K562 (cell line): ENCODE results near the gene KCTD11. TPM values are rescaled to one million over a fixed set of nuclear protein-coding genes. Genes with fewer than 3 reads are reported as not detected.

Experiments
- ATAC-seq: fragments of 200-7000 bp; cut with Tn5 transposase; 3 replicates; pipeline ENCODE4 v1.9.1; 2020; ENCODE audit warnings: moderate library complexity
- BruUV-seq: library from RNA; stranded (reverse); fragments of 400-500 nt; replicated peaks from 2 replicates; lab custom pipeline; 2021; lab: Mats Ljungman, UMichigan
- CTCF ChIA-PET: fragments of 300-600 bp; formaldehyde crosslinking; extraction: SDS; loops from one replicate; lab custom pipeline; 2021; ENCODE audit warnings: low intra/inter-chr PET ratio; lab: Yijun Ruan, JAX
- POLR2A ChIA-PET: fragments of 300-600, 350-650 bp; sonication (Branson Sonifier 250); formaldehyde crosslinking; extraction: SDS; loops from one replicate; lab custom pipeline; 2021; ENCODE audit warnings: antibody characterized with exemption, inconsistent platforms; lab: Yijun Ruan, JAX
- DNase-seq, 4 experiments: peaks; one replicate each; pipeline versions ENCODE4 v3.0.0 to v3.0.0-alpha.2; 2011 to 2018; ENCODE audit warnings: low spot score in 3 of 4, mixed read lengths in 3 of 4; ENCODE audit errors: extremely low read depth in 1 of 4
- FAIRE-seq: peaks from 2 replicates; lab custom pipeline; 2011; peaks lifted over from hg19 to GRCh38; lab: Jason Lieb, UNC
- H2AFZ ChIP-seq: 2 replicates; pipeline ENCODE4 v1.6.0; 2011; ENCODE audit warnings: low read depth, low read length, control low read depth, inconsistent platforms
- H3K27ac ChIP-seq: fragments of 200-600 bp; 3 replicates; pipeline ENCODE4 v1.8.0; 2011; ENCODE audit warnings: low read depth, mild to moderate bottlenecking, control low read depth, inconsistent platforms, low read length, moderate library complexity, mixed read lengths; ENCODE audit errors: extremely low read depth
- H3K27me3 ChIP-seq, 2 experiments: fragments of 300-600 bp in 1 of 2; 2 replicates in 1 of 2; 3 replicates in 1 of 2; pipeline versions ENCODE4 v1.6.0 to v1.8.0; 2011; ENCODE audit warnings: inconsistent platforms in 2 of 2, low read length in 2 of 2, mild to moderate bottlenecking in 1 of 2, mixed read lengths in 1 of 2, moderate library complexity in 1 of 2; ENCODE audit not compliant: control insufficient read depth in 2 of 2, insufficient read depth in 2 of 2
- H3K36me3 ChIP-seq: fragments of 300-600 bp; 3 replicates; pipeline ENCODE4 v1.8.0; 2011; ENCODE audit warnings: mild to moderate bottlenecking, low read length, inconsistent platforms; ENCODE audit not compliant: control insufficient read depth, insufficient read depth
- H3K4me1 ChIP-seq, 2 experiments: fragments of 200-600 bp in 1 of 2; replicated peaks in 1 of 2; 2 replicates in 1 of 2; 3 replicates in 1 of 2; pipeline versions ENCODE4 v1.5.1 to v1.8.0; 2011; ENCODE audit warnings: inconsistent platforms in 2 of 2, low read length in 2 of 2, mild to moderate bottlenecking in 1 of 2, mixed read lengths in 1 of 2, moderate library complexity in 1 of 2; ENCODE audit not compliant: control insufficient read depth in 2 of 2, insufficient read depth in 2 of 2
- H3K4me2 ChIP-seq: 2 replicates; pipeline ENCODE4 v1.6.1; 2011; ENCODE audit warnings: low read length, control low read depth, inconsistent platforms, mixed read lengths; ENCODE audit not compliant: insufficient read depth
- H3K4me3 ChIP-seq: fragments of 200-600 bp; sonication (generic), shearing (Covaris generic); 2 replicates; pipeline ENCODE4 v1.5.1; 2016; ENCODE audit warnings: control low read depth, inconsistent platforms
- H3K79me2 ChIP-seq: fragments of 200-600 bp; 3 replicates; pipeline ENCODE4 v1.8.0; 2011; ENCODE audit warnings: low read length, inconsistent platforms; ENCODE audit not compliant: control insufficient read depth, insufficient read depth
- H3K9ac ChIP-seq, 2 experiments: 2 replicates each; pipeline versions ENCODE4 v1.6.0 to v1.6.1; 2011; ENCODE audit warnings: low read depth in 2 of 2, low read length in 2 of 2, control low read depth in 1 of 2, inconsistent platforms in 1 of 2, mild to moderate bottlenecking in 1 of 2, mixed read lengths in 1 of 2; ENCODE audit not compliant: insufficient read depth in 1 of 2
- H3K9me1 ChIP-seq: one replicate; pipeline ENCODE4 v1.6.0; 2011; ENCODE audit warnings: inconsistent platforms, mild to moderate bottlenecking, low read length, moderate library complexity; ENCODE audit not compliant: control insufficient read depth, insufficient read depth
- H3K9me3 ChIP-seq: replicated peaks from 2 replicates; pipeline ENCODE4 v1.5.1; 2011; ENCODE audit warnings: low read depth, low read length, inconsistent platforms; ENCODE audit not compliant: control insufficient read depth, insufficient read depth
- H4K20me1 ChIP-seq: replicated peaks from 2 replicates; pipeline ENCODE4 v1.6.1; 2011; ENCODE audit warnings: low read length, inconsistent platforms, mixed read lengths; ENCODE audit not compliant: control insufficient read depth, insufficient read depth
- CEBPB ChIP-seq: fragments of 450-650 bp; IDR thresholded peaks from 2 replicates; pipeline ENCODE4 v1.6.1; 2016; ENCODE audit warnings: missing genetic modification characterization, missing compliant biosample characterization
- CXXC5 ChIP-seq: fragments of 250-450 bp; sonication (Bioruptor Pico); IDR thresholded peaks from 2 replicates; pipeline ENCODE4 v1.8.0; 2022; ENCODE audit warnings: inconsistent platforms, mild to moderate bottlenecking, moderate library complexity
- ELF2 ChIP-seq: fragments of 250-450 bp; sonication (Bioruptor Pico); IDR thresholded peaks from 2 replicates; pipeline ENCODE4 v1.5.0; 2021; ENCODE audit warnings: mild to moderate bottlenecking
- GATA2 ChIP-seq: sonication (generic); formaldehyde crosslinking; IDR thresholded peaks from 2 replicates; pipeline ENCODE4 v1.4.0; 2020; ENCODE audit warnings: mild to moderate bottlenecking, missing genetic modification reagents
- GATAD2B ChIP-seq: fragments of 450-650 bp; IDR thresholded peaks from 2 replicates; pipeline ENCODE4 v1.6.1; 2017; ENCODE audit warnings: mild to moderate bottlenecking, borderline replicate concordance
- NR2C1 ChIP-seq, 2 experiments: fragments of 450-650 bp; IDR thresholded peaks; 2 replicates each; pipeline ENCODE4 v1.6.1; 2017; ENCODE audit warnings: mild to moderate bottlenecking in 2 of 2, antibody characterized with exemption in 1 of 2, inconsistent platforms in 1 of 2, missing compliant biosample characterization in 1 of 2, missing genetic modification characterization in 1 of 2
- NR3C1 ChIP-seq: sonication (generic); formaldehyde crosslinking; IDR thresholded peaks from 2 replicates; pipeline ENCODE4 v1.8.1; 2022; ENCODE audit warnings: missing genetic modification reagents
- SOX6 ChIP-seq: fragments of 450-650 bp; IDR thresholded peaks from 2 replicates; pipeline ENCODE4 v1.6.1; 2014; ENCODE audit warnings: mild to moderate bottlenecking
- SRF ChIP-seq, 2 experiments: fragments of 250-450, 450-650 bp in 1 of 2; sonication (Bioruptor Pico) in 1 of 2; sonication (generic) in 1 of 2; formaldehyde crosslinking; IDR thresholded peaks; 2 replicates each; pipeline versions ENCODE4 v1.5.0 to v1.5.1; 2020 to 2022; ENCODE audit warnings: mild to moderate bottlenecking in 1 of 2, missing genetic modification reagents in 1 of 2
- TEAD1 ChIP-seq, 2 experiments: fragments of 450-650 bp in 1 of 2; sonication (generic) in 1 of 2; formaldehyde crosslinking; IDR thresholded peaks; 2 replicates each; pipeline versions ENCODE4 v1.4.0 to v1.8.0; 2020 to 2022; ENCODE audit warnings: mild to moderate bottlenecking in 2 of 2, missing genetic modification reagents in 1 of 2
- XRCC3 ChIP-seq: fragments of 450-650 bp; IDR thresholded peaks from 2 replicates; pipeline ENCODE4 v1.6.1; 2017; ENCODE audit warnings: mild to moderate bottlenecking, moderate library complexity
- ZNF274 ChIP-seq: IDR thresholded peaks from 2 replicates; pipeline ENCODE4 v1.6.1; 2011; ENCODE audit warnings: low read depth, mild to moderate bottlenecking, low read length, moderate library complexity, borderline replicate concordance
- ZNF316 ChIP-seq: fragments of 450-650 bp; IDR thresholded peaks from 2 replicates; pipeline ENCODE4 v1.6.1; 2016
- ZNF384 ChIP-seq: IDR thresholded peaks from 2 replicates; pipeline ENCODE4 v1.6.1; 2012; ENCODE audit warnings: low read depth, low read length, improper control_type of control experiment
- ZNF76 ChIP-seq: fragments of 250-450 bp; sonication (Bioruptor Pico); IDR thresholded peaks from 2 replicates; pipeline ENCODE4 v1.4.0; 2020; ENCODE audit warnings: mild to moderate bottlenecking, moderate library complexity, borderline replicate concordance
- ZNF79 ChIP-seq: fragments of 250-450 bp; sonication (Bioruptor Pico); IDR thresholded peaks from 2 replicates; pipeline ENCODE4 v1.4.0; 2020; ENCODE audit warnings: low read depth, mild to moderate bottlenecking, moderate library complexity
- WGBS: fragments of 100-300 bp; shearing (Covaris generic); methylation state at CpG from one replicate; pipeline ENCODE4 v1.1.6; 2016; ENCODE audit warnings: low coverage, mixed read lengths; ENCODE audit not compliant: insufficient coverage; ENCODE audit errors: missing lambda C conversion rate; 5-methylcytosine and 5-hydroxymethylcytosine counted together
- in situ Hi-C: fragments of 300-500 bp; cut with MboI; formaldehyde crosslinking; loops from 4 replicates; pipeline ENCODE4 v1.15.0; 2018; ENCODE audit warnings: inconsistent platforms, mixed read lengths
- intact Hi-C: fragments of 100-400 bp; cut with micrococcal nuclease; formaldehyde crosslinking; loops from 2 replicates; pipeline ENCODE4 v1.14.2; 2022
- polyA plus RNA-seq, 8 experiments: library from polyadenylated mRNA; depleted of rRNA in 4 of 8; stranded (reverse) in 5 of 8; unstranded in 3 of 8; fragments of >200 nt; fragmentation: Nextera tagmentation in 2 of 8; fragmentation: Illumina TruSeq in 1 of 8; extraction: Ambion mirVana in 2 of 8; extraction: Trizol in 1 of 8; gene quantifications; 2 replicates each; pipeline versions ENCODE4 v1.2.1 to v1.2.3, GENCODE V29; 2011 to 2014; ENCODE audit warnings: inconsistent platforms in 1 of 8, missing spikeins in 1 of 8
- total RNA-seq, 7 experiments: library from RNA; depleted of rRNA in 6 of 7; stranded (reverse); fragments of >200 nt in 6 of 7; fragmentation: Illumina TruSeq in 2 of 7; extraction: Trizol in 2 of 7; gene quantifications; 2 replicates each; pipeline versions ENCODE4 v1.2.1 to v1.2.3, GENCODE V29; 2011 to 2021; ENCODE audit warnings: low replicate concordance in 1 of 7
- TF ChIP-seq, protein P1 (sequence below): fragments of 450-650 bp; IDR thresholded peaks from 2 replicates; pipeline ENCODE4 v1.6.1; 2014; ENCODE audit warnings: low read depth, mild to moderate bottlenecking, moderate library complexity, borderline replicate concordance
- TF ChIP-seq, protein P2 (sequence below), 2 experiments: IDR thresholded peaks; 2 replicates each; pipeline ENCODE4 v1.6.1; 2011; ENCODE audit warnings: borderline replicate concordance in 1 of 2, control low read depth in 1 of 2, low read depth in 1 of 2, low read length in 1 of 2, mild to moderate bottlenecking in 1 of 2, mixed read lengths in 1 of 2, moderate library complexity in 1 of 2; ENCODE audit not compliant: insufficient read depth in 1 of 2, insufficient read length in 1 of 2, poor library complexity in 1 of 2, severe bottlenecking in 1 of 2; ENCODE audit errors: extremely low read depth in 1 of 2
- TF ChIP-seq, protein P3 (sequence below): fragments of 250-450 bp; sonication (Bioruptor Pico); IDR thresholded peaks from 2 replicates; pipeline ENCODE4 v1.5.0; 2022; ENCODE audit warnings: mild to moderate bottlenecking

KCTD11 gene
- total and polyA plus RNA-seq, 9 of the 15 experiments (the other 6 are each of a cell fraction or from before 2014, with no cell fraction given), result 0.01 to 3.2 (median 2.5) TPM; not detected in 1

DNA sequence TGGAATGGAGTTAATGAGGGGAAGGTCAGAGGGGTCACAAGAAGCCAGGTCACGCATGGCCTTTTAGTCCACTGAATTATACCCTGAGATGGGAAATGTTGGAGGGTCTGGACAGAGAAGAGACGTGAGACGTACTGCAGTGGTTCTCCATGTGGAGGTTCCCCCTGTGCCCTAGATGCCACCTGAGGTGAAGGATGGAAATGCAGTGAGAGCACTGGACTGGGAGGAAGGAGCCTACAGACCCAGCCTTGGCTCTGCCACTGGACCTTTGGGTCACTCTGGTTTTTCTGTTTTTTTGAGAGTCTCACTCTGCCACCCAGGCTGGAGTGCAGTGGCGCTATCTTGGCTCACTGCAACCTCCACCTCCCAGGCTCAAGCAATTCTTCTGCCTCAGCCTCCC is 44.2 kb downstream of the KCTD11 start:
- H3K27ac ChIP-seq, result no peak overlapping the region
- H3K79me2 ChIP-seq, result no peaks in the 10 kb centered on the region
- FAIRE-seq (no peak), DNase-seq (no peak), ATAC-seq (no peak)
- POLR2A ChIA-PET, result no interaction called here
- no peak overlapping the region for H3K4me3 ChIP-seq
- no peaks in the 10 kb centered on the region for H3K9me3 ChIP-seq
- TF ChIP-seq ZNF274, result no peak
- TF ChIP-seq, protein P1, sequence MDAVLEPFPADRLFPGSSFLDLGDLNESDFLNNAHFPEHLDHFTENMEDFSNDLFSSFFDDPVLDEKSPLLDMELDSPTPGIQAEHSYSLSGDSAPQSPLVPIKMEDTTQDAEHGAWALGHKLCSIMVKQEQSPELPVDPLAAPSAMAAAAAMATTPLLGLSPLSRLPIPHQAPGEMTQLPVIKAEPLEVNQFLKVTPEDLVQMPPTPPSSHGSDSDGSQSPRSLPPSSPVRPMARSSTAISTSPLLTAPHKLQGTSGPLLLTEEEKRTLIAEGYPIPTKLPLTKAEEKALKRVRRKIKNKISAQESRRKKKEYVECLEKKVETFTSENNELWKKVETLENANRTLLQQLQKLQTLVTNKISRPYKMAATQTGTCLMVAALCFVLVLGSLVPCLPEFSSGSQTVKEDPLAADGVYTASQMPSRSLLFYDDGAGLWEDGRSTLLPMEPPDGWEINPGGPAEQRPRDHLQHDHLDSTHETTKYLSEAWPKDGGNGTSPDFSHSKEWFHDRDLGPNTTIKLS, result no peak
- no peak for TF ChIP-seq ZNF79 (CRISPR knock-in tag)
- TF ChIP-seq ZNF384, result no peak
- no peak for TF ChIP-seq SRF (CRISPR knock-in tag; IDR thresholded peaks at IDR 0.05)
- TF ChIP-seq CXXC5 (CRISPR knock-in tag), result no peak
- TF ChIP-seq NR2C1 (IDR thresholded peaks at IDR 0.05), result no peak
- TF ChIP-seq NR2C1 (tag; IDR thresholded peaks at IDR 0.05), result no peak
- no peak for TF ChIP-seq ELF2 (CRISPR knock-in tag)
- no peak for TF ChIP-seq GATAD2B
- no peak for TF ChIP-seq GATA2 (CRISPR knock-in tag)
- TF ChIP-seq, protein P2, sequence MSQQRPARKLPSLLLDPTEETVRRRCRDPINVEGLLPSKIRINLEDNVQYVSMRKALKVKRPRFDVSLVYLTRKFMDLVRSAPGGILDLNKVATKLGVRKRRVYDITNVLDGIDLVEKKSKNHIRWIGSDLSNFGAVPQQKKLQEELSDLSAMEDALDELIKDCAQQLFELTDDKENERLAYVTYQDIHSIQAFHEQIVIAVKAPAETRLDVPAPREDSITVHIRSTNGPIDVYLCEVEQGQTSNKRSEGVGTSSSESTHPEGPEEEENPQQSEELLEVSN (IDR thresholded peaks at IDR 0.05; ENCODE audit: borderline replicate concordance in 1 of 2, extremely low read depth in 1 of 2, insufficient read depth in 1 of 2, insufficient read length in 1 of 2, low read depth in 1 of 2, low read length in 1 of 2, poor library complexity in 1 of 2, severe bottlenecking in 1 of 2), result no peak
- TF ChIP-seq SOX6, result no peak
- no peak for TF ChIP-seq XRCC3
- TF ChIP-seq ZNF316, result no peak
- no peak for TF ChIP-seq TEAD1 (CRISPR knock-in tag; IDR thresholded peaks at IDR 0.05)
- TF ChIP-seq, protein P3, sequence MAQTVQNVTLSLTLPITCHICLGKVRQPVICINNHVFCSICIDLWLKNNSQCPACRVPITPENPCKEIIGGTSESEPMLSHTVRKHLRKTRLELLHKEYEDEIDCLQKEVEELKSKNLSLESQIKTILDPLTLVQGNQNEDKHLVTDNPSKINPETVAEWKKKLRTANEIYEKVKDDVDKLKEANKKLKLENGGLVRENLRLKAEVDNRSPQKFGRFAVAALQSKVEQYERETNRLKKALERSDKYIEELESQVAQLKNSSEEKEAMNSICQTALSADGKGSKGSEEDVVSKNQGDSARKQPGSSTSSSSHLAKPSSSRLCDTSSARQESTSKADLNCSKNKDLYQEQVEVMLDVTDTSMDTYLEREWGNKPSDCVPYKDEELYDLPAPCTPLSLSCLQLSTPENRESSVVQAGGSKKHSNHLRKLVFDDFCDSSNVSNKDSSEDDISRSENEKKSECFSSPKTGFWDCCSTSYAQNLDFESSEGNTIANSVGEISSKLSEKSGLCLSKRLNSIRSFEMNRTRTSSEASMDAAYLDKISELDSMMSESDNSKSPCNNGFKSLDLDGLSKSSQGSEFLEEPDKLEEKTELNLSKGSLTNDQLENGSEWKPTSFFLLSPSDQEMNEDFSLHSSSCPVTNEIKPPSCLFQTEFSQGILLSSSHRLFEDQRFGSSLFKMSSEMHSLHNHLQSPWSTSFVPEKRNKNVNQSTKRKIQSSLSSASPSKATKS (CRISPR knock-in tag), result no peak
- no peak for TF ChIP-seq ZNF76 (CRISPR knock-in tag)
- TF ChIP-seq NR3C1 (CRISPR knock-in tag), result no peak
- TF ChIP-seq CEBPB (tag), result no peak
- in situ Hi-C loops (no loop called here), intact Hi-C loops (no loop called here)
- H3K4me1 ChIP-seq, result peaks cover 3 to 29% of the 10 kb centered on the region in 2 experiments; a peak in 4 of 5 replicates
- no peaks in the 10 kb centered on the region; the same call in 2 of the 3 replicates for H3K36me3 ChIP-seq
- no peak overlapping the region for H3K9ac ChIP-seq
- H3K4me2 ChIP-seq, result no peak overlapping the region
- no peaks in the 10 kb centered on the region for H4K20me1 ChIP-seq
- no peaks in the 10 kb centered on the region for H3K27me3 ChIP-seq
- CTCF ChIA-PET, result no interaction called here
- H2AFZ ChIP-seq, result no peak overlapping the region
- H3K9me1 ChIP-seq, result no peaks in the 10 kb centered on the region
- WGBS, result 90% methylated on average over 2 of the region's 4 CpGs
- BruUV-seq, result no TSS peak
